ENCODE results near the gene REV3L. TPM values are rescaled to one million over a fixed set of nuclear protein-coding genes. Genes with fewer than 3 reads are reported as not detected.
A peak's percentile ranks its signal among the peaks of the same experiment; 100 is the strongest.

REV3L gene
- total and polyA plus RNA-seq, 2 of the 13 experiments (the other 11 are each of a cell fraction or from before 2014, with no cell fraction given), result 12.8 to 31.3 TPM

DNA sequence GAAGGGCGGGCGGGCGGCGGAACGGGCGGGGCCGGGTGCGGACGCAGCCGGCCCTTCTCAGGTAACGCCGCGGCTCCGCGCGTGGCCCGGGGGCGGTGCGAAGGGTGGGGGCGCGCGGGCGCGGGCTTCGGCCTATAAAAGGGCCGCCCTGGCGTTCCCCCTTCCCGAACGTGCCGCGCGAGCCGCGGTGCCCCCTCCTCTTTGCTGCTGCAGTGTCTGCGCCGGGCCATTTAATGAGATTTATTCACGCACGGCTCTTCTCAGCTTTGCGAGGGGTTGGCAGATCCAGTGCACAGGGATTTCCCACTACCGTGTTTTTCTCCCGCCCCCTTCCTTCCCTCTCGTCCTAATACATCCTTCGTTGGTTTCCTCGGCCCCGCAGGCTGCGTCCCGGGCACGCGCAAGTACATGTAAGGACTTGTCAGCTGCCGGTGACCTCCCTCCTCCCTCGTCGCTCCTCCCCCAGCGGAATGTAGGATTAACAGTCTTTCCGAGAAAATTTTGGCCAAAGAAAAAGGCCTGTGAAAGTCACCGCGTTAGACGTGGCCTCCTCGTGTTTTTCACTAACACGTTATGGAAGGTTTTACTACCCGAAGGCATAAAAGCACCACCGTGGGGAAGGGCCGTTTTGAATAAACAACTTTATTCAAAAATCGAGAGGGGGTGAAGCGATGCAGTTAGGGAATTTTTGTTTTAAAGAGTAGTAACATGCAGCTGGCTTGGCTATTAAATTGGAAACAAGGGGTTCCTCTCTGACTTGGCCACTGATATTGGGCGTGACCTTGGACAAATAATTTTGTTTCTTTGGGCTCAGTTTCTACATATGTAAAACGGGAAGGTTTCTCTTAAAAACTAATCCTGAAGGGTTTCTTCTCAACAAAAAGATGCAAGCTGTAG is 966 bp upstream of the REV3L start (continued):
- TF ChIP-seq, protein P1, sequence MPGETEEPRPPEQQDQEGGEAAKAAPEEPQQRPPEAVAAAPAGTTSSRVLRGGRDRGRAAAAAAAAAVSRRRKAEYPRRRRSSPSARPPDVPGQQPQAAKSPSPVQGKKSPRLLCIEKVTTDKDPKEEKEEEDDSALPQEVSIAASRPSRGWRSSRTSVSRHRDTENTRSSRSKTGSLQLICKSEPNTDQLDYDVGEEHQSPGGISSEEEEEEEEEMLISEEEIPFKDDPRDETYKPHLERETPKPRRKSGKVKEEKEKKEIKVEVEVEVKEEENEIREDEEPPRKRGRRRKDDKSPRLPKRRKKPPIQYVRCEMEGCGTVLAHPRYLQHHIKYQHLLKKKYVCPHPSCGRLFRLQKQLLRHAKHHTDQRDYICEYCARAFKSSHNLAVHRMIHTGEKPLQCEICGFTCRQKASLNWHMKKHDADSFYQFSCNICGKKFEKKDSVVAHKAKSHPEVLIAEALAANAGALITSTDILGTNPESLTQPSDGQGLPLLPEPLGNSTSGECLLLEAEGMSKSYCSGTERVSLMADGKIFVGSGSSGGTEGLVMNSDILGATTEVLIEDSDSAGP (CRISPR knock-in tag; IDR thresholded peaks at IDR 0.05; ENCODE audit: borderline replicate concordance), result no peak
- TF ChIP-seq ZBTB8A (CRISPR knock-in tag; IDR thresholded peaks at IDR 0.05; ENCODE audit: borderline replicate concordance, low read depth), result 0 out of 2 replicates have a peak, but pooled peaks have one; percentile 15
- no peak; the same call in 1 of the 2 replicates for TF ChIP-seq DPF2 (CRISPR knock-in tag; IDR thresholded peaks at IDR 0.05; ENCODE audit: borderline replicate concordance, low read depth)
- TF ChIP-seq, protein P2, sequence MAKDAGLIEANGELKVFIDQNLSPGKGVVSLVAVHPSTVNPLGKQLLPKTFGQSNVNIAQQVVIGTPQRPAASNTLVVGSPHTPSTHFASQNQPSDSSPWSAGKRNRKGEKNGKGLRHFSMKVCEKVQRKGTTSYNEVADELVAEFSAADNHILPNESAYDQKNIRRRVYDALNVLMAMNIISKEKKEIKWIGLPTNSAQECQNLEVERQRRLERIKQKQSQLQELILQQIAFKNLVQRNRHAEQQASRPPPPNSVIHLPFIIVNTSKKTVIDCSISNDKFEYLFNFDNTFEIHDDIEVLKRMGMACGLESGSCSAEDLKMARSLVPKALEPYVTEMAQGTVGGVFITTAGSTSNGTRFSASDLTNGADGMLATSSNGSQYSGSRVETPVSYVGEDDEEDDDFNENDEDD (CRISPR knock-in tag; IDR thresholded peaks at IDR 0.05; ENCODE audit: borderline replicate concordance), result peak; percentile 74
- TF ChIP-seq ZNF263 (CRISPR knock-in tag; IDR thresholded peaks at IDR 0.05), result peak; percentile 99
- TF ChIP-seq NFKB2 (CRISPR knock-in tag; IDR thresholded peaks at IDR 0.05; ENCODE audit: borderline replicate concordance), result peak; percentile 96; the same call in 1 of the 2 replicates
- TF ChIP-seq, protein P3, sequence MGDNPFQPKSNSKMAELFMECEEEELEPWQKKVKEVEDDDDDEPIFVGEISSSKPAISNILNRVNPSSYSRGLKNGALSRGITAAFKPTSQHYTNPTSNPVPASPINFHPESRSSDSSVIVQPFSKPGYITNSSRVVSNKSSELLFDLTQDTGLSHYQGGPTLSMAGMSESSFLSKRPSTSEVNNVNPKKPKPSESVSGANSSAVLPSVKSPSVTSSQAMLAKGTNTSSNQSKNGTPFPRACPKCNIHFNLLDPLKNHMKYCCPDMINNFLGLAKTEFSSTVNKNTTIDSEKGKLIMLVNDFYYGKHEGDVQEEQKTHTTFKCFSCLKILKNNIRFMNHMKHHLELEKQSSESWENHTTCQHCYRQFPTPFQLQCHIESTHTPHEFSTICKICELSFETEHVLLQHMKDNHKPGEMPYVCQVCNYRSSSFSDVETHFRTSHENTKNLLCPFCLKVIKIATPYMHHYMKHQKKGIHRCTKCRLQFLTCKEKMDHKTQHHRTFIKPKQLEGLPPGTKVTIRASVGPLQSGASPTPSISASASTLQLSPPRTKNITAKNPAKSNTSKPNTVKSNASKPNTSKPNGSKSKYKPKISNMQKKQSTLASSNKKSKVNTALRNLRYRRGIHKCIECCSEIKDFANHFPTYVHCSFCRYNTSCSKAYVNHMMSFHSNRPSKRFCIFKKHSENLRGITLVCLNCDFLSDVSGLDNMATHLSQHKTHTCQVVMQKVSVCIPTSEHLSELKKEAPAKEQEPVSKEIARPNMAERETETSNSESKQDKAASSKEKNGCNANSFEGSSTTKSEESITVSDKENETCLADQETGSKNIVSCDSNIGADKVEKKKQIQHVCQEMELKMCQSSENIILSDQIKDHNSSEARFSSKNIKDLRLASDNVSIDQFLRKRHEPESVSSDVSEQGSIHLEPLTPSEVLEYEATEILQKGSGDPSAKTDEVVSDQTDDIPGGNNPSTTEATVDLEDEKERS (CRISPR knock-in tag; IDR thresholded peaks at IDR 0.05), result peak; percentile 75
- TF ChIP-seq, protein P4, sequence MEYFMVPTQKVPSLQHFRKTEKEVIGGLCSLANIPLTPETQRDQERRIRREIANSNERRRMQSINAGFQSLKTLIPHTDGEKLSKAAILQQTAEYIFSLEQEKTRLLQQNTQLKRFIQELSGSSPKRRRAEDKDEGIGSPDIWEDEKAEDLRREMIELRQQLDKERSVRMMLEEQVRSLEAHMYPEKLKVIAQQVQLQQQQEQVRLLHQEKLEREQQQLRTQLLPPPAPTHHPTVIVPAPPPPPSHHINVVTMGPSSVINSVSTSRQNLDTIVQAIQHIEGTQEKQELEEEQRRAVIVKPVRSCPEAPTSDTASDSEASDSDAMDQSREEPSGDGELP (IDR thresholded peaks at IDR 0.05; ENCODE audit: borderline replicate concordance, low read depth), result peak; percentile 79; the same call in 1 of the 2 replicates
- TF ChIP-seq SUZ12 (IDR thresholded peaks at IDR 0.05; ENCODE audit: low read depth, low read length), result no peak
- TF ChIP-seq ZNF501 (CRISPR knock-in tag; IDR thresholded peaks at IDR 0.05), result peak; percentile 58; the same call in 1 of the 2 replicates
- TF ChIP-seq ZNF367 (CRISPR knock-in tag; IDR thresholded peaks at IDR 0.05; ENCODE audit: borderline replicate concordance), result peak; percentile 8; the same call in 1 of the 2 replicates

Measured in HepG2 (cell line).